Osteoblast (primary cell): ENCODE data around the gene TSEN34. TPM values are rescaled to one million over a fixed set of nuclear protein-coding genes. Genes with fewer than 3 reads are reported as not detected.
A peak's percentile ranks its signal among the peaks of the same experiment; 100 is the strongest.

Experiments used
- DNase-seq: peaks from one replicate; pipeline ENCODE4 v3.0.0; 2011; ENCODE audit warnings: low spot score, mixed read lengths; ENCODE audit not compliant: insufficient read length; ENCODE audit errors: missing footprints
- H2AFZ ChIP-seq: 2 replicates; pipeline ENCODE4 v1.6.0; 2011; ENCODE audit warnings: mild to moderate bottlenecking, low read length
- H3K27ac ChIP-seq: 2 replicates; pipeline ENCODE4 v1.5.1; 2011; ENCODE audit warnings: mild to moderate bottlenecking, low read depth, low read length, moderate library complexity
- H3K27me3 ChIP-seq: 2 replicates; pipeline ENCODE4 v1.6.0; 2012; ENCODE audit warnings: mild to moderate bottlenecking, control low read depth, inconsistent platforms, low read length, moderate library complexity; ENCODE audit not compliant: insufficient read depth
- H3K36me3 ChIP-seq: 2 replicates; pipeline ENCODE4 v1.5.1; 2011; ENCODE audit warnings: mild to moderate bottlenecking, low read length, control low read depth, moderate library complexity; ENCODE audit not compliant: insufficient read depth
- H3K4me1 ChIP-seq: 2 replicates; pipeline ENCODE4 v1.5.1; 2011; ENCODE audit warnings: mild to moderate bottlenecking, low read length, control low read depth, moderate library complexity; ENCODE audit not compliant: insufficient read depth
- H3K4me2 ChIP-seq: 2 replicates; pipeline ENCODE4 v1.6.0; 2011; ENCODE audit warnings: mild to moderate bottlenecking, low read length; ENCODE audit not compliant: insufficient read depth
- H3K4me3 ChIP-seq: fragments of 200-600 bp; sonication (generic); 3 replicates; pipeline ENCODE4 v1.5.1; 2012; ENCODE audit warnings: mild to moderate bottlenecking, low read length, inconsistent platforms; ENCODE audit not compliant: insufficient read depth
- H3K79me2 ChIP-seq: 2 replicates; pipeline ENCODE4 v1.6.0; 2012; ENCODE audit warnings: mild to moderate bottlenecking, low read length, control low read depth, inconsistent platforms; ENCODE audit not compliant: insufficient read depth
- H3K9me3 ChIP-seq: 2 replicates; pipeline ENCODE4 v1.5.1; 2011; ENCODE audit warnings: low read depth, low read length, control low read depth
- H4K20me1 ChIP-seq: 2 replicates; pipeline ENCODE4 v1.6.0; 2012; ENCODE audit warnings: mild to moderate bottlenecking, low read length, control low read depth; ENCODE audit not compliant: insufficient read depth
- CTCF ChIP-seq: IDR thresholded peaks from 2 replicates; pipeline ENCODE4 v1.5.1; 2011; ENCODE audit warnings: mild to moderate bottlenecking, low read depth, low read length, moderate library complexity; ENCODE audit errors: extremely low read depth
- total RNA-seq: library from RNA; depleted of rRNA; stranded (reverse); fragments of >200 nt; gene quantifications from 2 replicates; pipeline ENCODE4 v1.2.3, GENCODE V29; 2012

The TSEN34 gene
- total RNA-seq, 1 donor: 73.1 TPM

GRCh38 chr19:54152267-54152666, 38.8 kb upstream of the TSEN34 start:
- no peak for TF ChIP-seq CTCF
- no peaks in the 10 kb centered on the region for H3K79me2 ChIP-seq
- H3K9me3 ChIP-seq: no peaks in the 10 kb centered on the region
- H2AFZ ChIP-seq: no peak overlapping the region
- no peak for DNase-seq
- H3K4me2 ChIP-seq: no peak overlapping the region
- peaks cover 92% of the 10 kb centered on the region for H3K36me3 ChIP-seq
- peaks cover 25% of the 10 kb centered on the region for H4K20me1 ChIP-seq
- no peak overlapping the region for H3K27ac ChIP-seq
- H3K4me1 ChIP-seq: peaks cover 21% of the 10 kb centered on the region
- no peaks in the 10 kb centered on the region for H3K27me3 ChIP-seq
- H3K4me3 ChIP-seq: no peak overlapping the region

- TF ChIP-seq CTCF: no peak
- peak overlapping the region; percentile 48 for H3K27ac ChIP-seq
- no peak overlapping the region for H2AFZ ChIP-seq
- H3K4me1 ChIP-seq: peaks cover 21% of the 10 kb centered on the region
- H3K4me3 ChIP-seq: no peak overlapping the region
- H3K4me2 ChIP-seq: no peak overlapping the region
- H3K9me3 ChIP-seq: no peaks in the 10 kb centered on the region
- H3K36me3 ChIP-seq: peaks cover 91% of the 10 kb centered on the region
- peaks cover 1% of the 10 kb centered on the region for H3K79me2 ChIP-seq
- H3K27me3 ChIP-seq: no peaks in the 10 kb centered on the region
- peaks cover 19% of the 10 kb centered on the region for H4K20me1 ChIP-seq
- no peak for DNase-seq
Measured at GRCh38 chr19:54152878-54153524, 38.1 kb upstream of the TSEN34 start.

- H3K9me3 ChIP-seq: no peaks in the 10 kb centered on the region
- no peak for DNase-seq
- peak overlapping the region; percentile 48 for H3K27ac ChIP-seq
- peaks cover 28% of the 10 kb centered on the region for H3K4me1 ChIP-seq
- peaks cover 10% of the 10 kb centered on the region for H3K79me2 ChIP-seq
- H3K4me2 ChIP-seq: no peak overlapping the region
- no peaks in the 10 kb centered on the region for H3K27me3 ChIP-seq
- no peak overlapping the region for H3K4me3 ChIP-seq
- no peak for TF ChIP-seq CTCF
- peaks cover 19% of the 10 kb centered on the region for H4K20me1 ChIP-seq
- peaks cover 87% of the 10 kb centered on the region for H3K36me3 ChIP-seq
- H2AFZ ChIP-seq: no peak overlapping the region
Measured at GRCh38 chr19:54153731-54154326, 37.3 kb upstream of the TSEN34 start.

- peak; percentile 95 for DNase-seq
- H3K27ac ChIP-seq: peak overlapping the region; percentile 32
- no peaks in the 10 kb centered on the region for H3K27me3 ChIP-seq
- no peak overlapping the region for H3K4me3 ChIP-seq
- H2AFZ ChIP-seq: no peak overlapping the region
- no peaks in the 10 kb centered on the region for H3K9me3 ChIP-seq
- H3K4me2 ChIP-seq: peak overlapping the region; percentile 6
- TF ChIP-seq CTCF: no peak
- H3K79me2 ChIP-seq: peaks cover 13% of the 10 kb centered on the region
- H3K36me3 ChIP-seq: peaks cover 77% of the 10 kb centered on the region
- peaks cover 19% of the 10 kb centered on the region for H4K20me1 ChIP-seq
- peaks cover 32% of the 10 kb centered on the region for H3K4me1 ChIP-seq
Measured at GRCh38 chr19:54154603-54155345, 36.3 kb upstream of the TSEN34 start.
